Smooth muscle cell of the brain vasculature (primary cell): ENCODE results near the gene RHOF.
"Not testable (repeated sequence)": the region's sequence is repeated elsewhere in the genome, so short reads cannot be mapped to it uniquely, and the experiment has no call there.

Source experiments
- DNase-seq: peaks from one replicate; pipeline ENCODE4 v3.0.0-alpha.2; 2012; ENCODE audit warnings: low read depth, low spot score

RHOF gene

GRCh38 chr12:121776190-121777098, 17.0 kb downstream of the RHOF start:
- no peak for DNase-seq

- no peak for DNase-seq
Measured at GRCh38 chr12:121775501-121775900, 18.0 kb downstream of the RHOF start.

GRCh38 chr12:121774968-121775474, 18.5 kb downstream of the RHOF start:
- no peak for DNase-seq

GRCh38 chr12:121773011-121773777, 20.3 kb downstream of the RHOF start:
- no peak for DNase-seq

GRCh38 chr12:121770813-121771625, 22.5 kb downstream of the RHOF start:
- no peak for DNase-seq

GRCh38 chr12:121770388-121770787, 23.1 kb downstream of the RHOF start:
- DNase-seq, result no peak

GRCh38 chr12:121769831-121770301, 23.6 kb downstream of the RHOF start:
- no peak for DNase-seq

- no peak for DNase-seq
Measured at GRCh38 chr12:121769297-121769830, 24.1 kb downstream of the RHOF start.

DNA sequence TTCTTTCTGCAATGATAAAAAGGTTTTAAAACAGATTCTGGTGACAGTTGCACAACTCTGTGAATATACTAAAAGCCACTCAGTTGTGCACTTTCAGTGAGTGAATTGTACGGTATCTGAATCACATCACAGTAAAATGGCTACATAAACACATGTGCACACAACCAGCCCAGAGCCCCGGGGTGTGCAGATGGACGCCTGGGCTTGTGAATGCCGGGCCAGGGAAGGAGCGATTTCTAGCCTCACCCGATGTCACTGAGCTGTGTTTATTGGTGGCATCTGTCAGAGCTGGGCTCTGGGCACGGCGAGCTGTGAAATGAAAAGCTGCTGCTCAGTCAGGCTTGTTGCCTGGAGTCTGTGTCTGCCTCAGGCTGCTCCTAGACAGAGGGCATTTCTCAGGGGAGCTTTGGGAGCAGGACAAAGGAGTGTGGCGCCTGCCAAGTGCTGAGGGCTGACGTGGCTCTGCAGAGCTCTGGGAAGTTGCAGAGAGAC, 25.9 kb downstream of the RHOF start:
- no peak for DNase-seq

DNA sequence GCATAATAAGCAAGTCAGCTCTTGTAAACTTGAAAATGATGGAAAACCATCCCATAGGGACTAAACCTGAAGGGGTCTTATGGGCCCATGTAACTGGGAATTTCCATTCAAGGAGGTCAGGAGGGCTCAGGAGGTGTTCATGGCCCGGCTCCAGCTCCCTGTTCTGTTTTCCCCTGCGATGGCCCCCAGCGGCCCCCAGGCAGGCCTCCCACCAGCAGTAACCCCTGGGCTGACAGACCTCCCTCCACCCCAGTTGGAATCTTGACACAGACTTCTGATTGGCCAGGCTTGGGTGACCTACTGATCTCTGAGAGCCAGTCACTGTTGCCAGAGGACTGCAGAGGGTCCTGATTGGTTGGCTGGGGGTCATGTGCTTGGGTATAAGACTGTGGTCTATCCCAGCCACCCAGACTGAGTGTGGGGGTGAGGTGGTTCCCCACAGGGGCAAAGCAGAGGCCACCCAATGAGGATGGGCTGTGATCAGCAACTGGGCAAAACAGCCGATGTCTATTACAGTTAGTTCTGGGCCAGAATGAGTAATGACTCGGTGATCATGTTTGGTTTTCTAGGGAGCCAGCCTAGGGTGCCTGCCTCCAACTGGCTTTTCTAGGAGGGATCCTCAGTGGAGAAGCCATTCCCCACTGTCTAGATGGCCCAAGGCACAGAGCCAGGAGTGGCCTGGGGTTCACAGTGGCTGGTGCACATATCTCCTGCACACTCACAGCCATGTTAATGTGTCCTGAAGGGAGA, 27.0 kb downstream of the RHOF start:
- no peak for DNase-seq

GRCh38 chr12:121765573-121765972, 27.9 kb downstream of the RHOF start:
- DNase-seq, result peak; percentile 89

DNA sequence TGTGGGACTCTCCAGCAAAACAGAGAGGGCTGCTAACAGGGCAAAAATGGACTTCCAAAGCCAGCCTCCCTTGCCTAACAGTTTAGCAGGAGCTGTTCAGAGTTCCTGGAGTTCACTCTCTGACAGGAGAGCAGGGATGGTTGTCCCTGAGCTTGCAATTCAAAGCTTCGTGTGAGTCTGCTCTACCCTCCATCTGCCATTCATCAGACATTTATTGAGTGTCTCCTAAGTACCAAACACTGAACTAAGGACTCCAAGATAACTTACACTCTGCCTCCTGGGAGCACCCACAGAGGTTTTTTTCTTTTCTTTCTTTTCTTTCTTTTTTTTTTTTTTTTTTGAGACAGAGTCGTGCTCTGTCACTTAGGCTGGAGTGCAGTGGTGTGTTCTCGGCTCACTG, 28.7 kb downstream of the RHOF start:
- DNase-seq, result no peak

DNA sequence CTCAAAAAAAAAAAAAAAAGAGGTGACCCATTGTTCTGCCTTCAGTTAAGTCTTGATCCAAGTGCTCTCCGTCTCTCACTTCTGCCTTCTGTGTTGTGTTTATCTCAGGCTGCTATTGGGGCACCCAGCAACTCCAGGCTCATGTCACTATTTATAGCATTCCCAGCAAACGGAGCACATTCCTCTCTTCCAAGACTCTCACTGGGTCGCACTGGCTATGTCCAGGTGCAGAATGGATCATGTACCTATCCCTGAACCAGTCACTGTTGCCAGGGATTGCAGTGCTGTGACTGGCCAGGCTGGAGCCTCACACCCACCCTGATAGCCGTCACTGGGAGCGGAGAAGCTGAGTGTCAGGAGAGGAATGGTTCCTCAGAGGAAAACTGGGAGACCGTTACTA, 31.2 kb downstream of the RHOF start:
- DNase-seq, result no peak

DNA sequence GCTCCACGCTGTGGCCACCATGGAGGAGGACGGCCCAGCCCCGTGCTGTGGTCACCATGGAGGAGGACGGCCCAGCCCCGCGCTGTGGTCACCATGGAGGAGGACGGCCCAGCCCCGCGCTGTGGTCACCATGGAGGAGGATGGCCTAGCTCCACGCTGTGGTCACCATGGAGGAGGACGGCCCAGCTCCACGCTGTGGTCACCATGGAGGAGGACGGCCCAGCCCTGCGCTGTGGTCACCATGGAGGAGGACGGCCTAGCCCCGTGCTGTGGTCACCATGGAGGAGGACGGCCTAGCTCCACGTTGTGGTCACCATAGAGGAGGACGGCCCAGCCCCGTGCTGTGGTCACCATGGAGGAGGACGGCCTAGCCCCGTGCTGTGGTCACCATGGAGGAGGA, 35.0 kb downstream of the RHOF start:
- not testable (repeated sequence) for DNase-seq

GRCh38 chr12:121755591-121755990, 37.9 kb downstream of the RHOF start:
- DNase-seq, result no peak

GRCh38 chr12:121754836-121755235, 38.7 kb downstream of the RHOF start:
- DNase-seq, result no peak

DNA sequence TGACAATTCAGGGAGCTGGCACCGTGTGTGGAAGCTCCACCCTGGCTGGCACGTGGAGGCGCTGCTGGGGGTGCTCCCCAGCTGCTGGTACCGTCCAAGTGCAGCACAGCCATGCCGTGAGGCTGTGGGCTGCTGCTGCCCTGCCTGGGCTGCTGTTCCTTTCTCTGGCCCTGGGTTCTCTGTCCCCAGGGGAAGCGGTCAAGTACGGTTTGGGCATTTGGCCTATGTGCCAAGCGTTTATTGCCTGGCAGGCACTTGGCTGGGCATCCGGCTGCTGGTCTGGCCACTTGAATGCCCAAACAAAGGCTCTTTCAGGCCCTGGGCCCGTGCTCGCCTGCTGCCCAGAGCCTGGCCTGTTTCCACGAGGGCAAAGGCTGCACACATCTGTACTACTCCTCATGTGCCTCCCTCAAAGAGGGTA, 39.6 kb downstream of the RHOF start:
- DNase-seq, result no peak

DNA sequence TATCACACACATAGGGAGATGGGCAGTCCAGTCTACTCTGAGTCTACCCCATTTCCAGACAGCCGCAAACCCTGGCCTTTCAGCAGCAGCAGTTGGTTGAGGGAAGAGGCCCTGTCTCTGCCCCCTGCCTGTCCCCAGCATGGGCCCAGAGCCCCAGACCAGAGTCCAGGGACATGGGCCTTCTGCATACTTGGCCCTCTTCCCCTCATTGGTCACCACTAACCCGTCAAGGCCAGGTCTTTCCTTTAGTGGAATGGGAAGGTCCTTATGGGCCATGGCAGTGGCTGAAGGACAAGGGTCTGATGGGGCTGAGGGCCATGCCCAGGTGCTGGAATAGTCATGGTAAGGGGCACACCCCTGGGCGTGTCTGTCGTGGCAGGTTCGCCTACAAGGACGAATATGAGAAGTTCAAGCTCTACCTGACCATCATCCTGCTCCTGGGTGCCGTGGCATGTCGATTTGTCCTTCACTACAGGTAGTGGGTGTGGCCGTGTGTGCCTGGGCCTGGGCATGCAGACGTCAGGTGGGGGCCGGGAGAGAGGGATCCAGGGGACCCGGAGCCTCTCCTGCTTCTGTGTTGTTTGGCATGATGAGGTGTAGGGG, 41.6 kb downstream of the RHOF start:
- no peak for DNase-seq

DNA sequence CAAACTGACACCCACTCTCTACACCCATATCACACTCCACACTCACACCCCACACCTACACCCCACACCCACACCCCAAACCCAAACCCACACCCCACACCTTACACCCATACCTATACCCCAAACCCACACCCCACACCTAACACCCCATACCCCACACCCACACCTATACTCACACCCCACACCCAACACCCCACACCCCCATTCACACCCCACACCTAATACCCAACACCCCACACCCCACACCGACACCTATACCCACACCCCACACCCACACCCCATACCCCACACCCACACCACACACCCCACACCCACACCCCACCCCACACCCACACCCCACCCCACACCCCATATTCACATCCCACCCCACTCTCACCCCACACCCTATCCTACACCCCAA, 42.5 kb downstream of the RHOF start:
- DNase-seq, result no peak

DNA sequence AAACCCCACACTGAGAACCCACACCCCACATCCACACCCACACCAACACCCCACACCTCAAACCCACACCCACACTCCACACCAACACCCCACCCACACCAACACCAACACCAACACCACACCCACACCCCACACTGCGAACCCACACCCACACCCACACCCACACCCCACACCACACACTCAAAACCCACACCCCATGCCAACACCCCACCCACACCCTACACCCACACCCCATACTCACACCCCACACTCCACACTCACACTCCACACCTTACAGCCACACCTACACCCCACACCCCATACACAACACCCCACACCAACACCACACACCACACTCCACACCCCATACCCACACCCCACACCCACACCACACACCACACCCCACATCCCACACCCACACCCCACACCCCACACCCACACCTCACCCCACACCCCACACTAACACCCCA, 43.0 kb downstream of the RHOF start:
- DNase-seq, result no peak
